ENCODE data around the gene SEMA4B.

DNA sequence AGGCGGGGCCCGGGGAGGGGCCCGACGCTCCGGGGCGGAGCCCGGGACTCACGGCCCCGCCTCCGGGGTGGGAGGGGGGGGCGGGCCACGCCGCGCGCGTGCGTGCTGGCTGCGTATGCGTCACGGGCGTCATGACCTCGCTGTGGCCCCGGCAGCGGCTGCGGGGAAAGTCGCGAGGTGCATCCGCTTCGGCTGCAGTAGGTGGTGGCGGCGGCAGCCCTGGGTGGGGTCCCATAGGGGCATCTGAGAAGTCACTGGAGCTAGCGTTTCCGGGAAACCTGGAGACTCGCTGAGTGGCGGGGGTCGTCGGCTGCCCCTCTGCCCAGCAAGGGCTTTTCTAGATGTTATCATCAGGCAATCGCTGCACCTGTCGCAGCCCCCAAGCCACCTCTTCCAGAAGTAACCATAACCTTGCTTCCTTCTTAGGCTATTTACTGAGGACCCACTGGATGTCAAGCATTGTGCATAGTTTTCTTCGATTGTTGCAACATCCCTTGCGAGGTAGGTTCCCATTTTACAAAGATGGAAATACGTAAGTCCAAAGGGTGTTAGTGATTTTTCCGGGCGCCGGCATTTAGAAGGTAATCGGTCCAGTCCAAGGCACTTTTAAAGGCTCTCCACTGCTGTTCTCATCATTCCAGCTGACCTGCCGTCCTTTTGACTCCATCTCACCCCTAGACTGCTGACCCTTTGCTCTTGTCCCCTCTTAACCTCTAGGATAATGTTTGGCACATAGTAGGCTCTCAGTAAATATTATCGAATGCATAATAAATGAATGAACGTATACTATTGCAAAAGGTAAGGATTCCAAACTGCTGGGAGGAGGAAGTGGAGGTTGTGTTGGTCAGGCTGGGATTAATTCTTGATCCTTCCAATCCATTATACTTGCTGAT lies 33.2 kb downstream of the SEMA4B start, which contains the start of gene GDPGP1:
- TF ChIP-seq POLR2A (IDR thresholded peaks at IDR 0.05), result peak in 1 of 2 donors; percentile 35
- no peak for TF ChIP-seq CTCF (IDR thresholded peaks at IDR 0.05)
